Subcutaneous adipose tissue (tissue), 4 donors: ENCODE results near the gene CFD. TPM values are rescaled to one million over a fixed set of nuclear protein-coding genes. Genes with fewer than 3 reads are reported as not detected.

Source experiments
- CTCF ChIP-seq: fragments of 450-650 bp; IDR thresholded peaks from one replicate; pipeline ENCODE4 v1.5.1; 2016; ENCODE audit warnings: low read depth, mild to moderate bottlenecking, control low read depth, antibody characterized with exemption, moderate library complexity
- total RNA-seq, 4 donors: library from RNA; depleted of rRNA; stranded (reverse); fragments of >200 nt; gene quantifications; one replicate each; pipeline ENCODE4 v1.1.0, GENCODE V29; 2016

The CFD gene
- total RNA-seq, 4 donors from 2014 or later: 1,847 to 6,869 (median 2,488) TPM

GRCh38 chr19:831407-832369 is 27.8 kb upstream of the CFD start:
- TF ChIP-seq CTCF: no peak

- no peak for TF ChIP-seq CTCF
Measured at GRCh38 chr19:834216-834615, 25.2 kb upstream of the CFD start.

- TF ChIP-seq CTCF: no peak
Measured at GRCh38 chr19:835210-835810, 24.2 kb upstream of the CFD start.

GRCh38 chr19:840519-841206 is 18.8 kb upstream of the CFD start, which contains the start of gene PRTN3:
PRTN3 (plus strand) TSS chr19:840999; CDS start chr19:841009, 10 bp downstream.
- no peak for TF ChIP-seq CTCF

- no peak for TF ChIP-seq CTCF
Measured at GRCh38 chr19:843180-843835, 16.2 kb upstream of the CFD start.

- no peak for TF ChIP-seq CTCF
Measured at GRCh38 chr19:843836-844545, 15.5 kb upstream of the CFD start.
